Activated T-cell treated with anti-CD3 and anti-CD28 coated beads for 48 hours (primary cell): ENCODE data around the gene CHST11.

Experiments
- DNase-seq: peaks from one replicate; pipeline ENCODE4 v3.0.0-alpha.2; 2020; ENCODE audit warnings: low read depth

The CHST11 gene

DNA sequence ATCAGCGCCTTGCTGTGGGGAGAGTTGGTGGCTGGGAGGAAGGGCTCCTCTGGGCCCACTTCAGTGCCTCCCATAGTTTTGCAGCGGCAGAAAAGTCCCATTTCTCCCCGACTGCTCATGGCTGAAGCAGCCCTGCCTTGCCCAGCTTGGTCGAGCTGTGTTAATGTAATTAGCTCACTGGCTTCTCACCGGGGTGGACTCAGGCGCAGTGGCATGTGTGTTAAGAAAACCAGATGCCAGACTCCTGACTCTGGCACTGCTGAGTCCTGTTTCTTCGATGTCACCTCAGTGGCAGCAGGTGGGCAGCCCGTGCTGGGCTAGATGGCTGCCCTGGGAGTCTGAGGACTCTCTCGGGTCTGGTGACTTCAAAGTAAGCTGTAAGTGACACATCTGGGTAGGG is 47.4 kb downstream of the CHST11 start:
- DNase-seq: no peak

DNA sequence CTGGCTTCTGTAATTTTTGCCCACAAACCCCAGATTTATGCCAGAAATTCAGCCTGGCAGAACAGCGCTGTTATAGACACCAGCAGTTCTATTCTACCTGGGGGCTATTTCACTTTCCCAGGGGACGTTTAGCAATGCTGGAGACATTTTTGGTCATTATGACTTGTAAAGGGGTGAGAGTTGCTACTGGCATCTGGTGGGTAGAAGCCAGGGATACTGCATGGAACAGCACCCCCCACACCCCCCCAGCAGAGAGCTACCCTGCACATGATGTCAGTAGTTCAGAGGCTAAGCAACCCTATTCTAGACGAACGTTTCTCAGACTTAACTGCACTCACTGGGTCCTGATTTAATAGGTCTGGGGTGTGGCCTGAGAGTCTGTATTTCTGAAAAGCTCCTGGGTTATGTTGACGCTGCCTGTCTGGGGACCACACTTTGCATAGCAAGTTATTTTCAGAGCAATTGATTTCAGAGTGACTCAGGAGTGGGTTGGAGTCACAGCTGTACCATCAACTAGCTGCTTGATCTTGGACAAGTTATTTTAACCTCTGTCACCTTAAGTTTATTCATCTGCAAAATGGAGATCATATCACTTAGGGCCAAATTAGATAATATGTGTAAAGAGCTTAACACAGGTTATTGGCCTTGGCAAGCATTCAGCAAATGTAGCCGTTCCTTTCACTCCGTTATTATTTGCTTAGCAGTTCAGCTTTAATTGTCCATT is 48.5 kb downstream of the CHST11 start:
- no peak for DNase-seq

DNA sequence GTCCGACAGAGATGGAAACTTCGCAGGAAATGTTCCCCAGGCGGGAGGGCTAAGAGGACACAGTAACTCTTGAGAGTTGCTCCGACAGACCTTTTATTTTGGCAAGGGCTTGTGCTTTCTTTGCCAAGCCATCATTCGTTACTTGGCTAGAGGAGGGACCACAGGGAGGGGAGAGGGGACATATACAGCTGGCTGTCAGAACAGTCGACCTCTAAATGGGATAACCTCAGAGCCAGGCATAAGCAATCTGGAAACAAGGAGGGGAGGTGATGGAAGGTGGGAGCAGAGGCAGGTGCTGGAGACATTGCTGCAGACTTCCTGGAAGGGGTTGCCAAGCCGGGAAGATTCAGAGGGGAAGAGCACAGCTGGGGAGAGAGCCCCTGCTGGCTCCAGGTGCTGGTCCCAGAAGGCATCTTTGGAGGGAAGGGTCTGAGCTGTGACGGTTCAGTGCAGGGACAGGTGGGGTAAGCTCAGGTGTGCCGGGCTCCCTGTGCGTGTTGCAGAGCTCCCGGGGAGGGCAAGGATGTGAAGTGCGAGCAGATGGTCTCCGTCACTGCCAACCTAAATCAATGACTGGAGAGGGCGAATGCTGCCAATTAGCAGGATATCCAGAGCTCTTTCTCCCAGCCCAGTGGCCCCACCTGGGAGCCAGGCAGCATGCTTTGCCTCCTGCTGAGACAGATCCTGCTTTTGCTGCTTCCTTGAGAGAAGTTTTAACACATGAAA is 50.1 kb downstream of the CHST11 start:
- DNase-seq: no peak

DNA sequence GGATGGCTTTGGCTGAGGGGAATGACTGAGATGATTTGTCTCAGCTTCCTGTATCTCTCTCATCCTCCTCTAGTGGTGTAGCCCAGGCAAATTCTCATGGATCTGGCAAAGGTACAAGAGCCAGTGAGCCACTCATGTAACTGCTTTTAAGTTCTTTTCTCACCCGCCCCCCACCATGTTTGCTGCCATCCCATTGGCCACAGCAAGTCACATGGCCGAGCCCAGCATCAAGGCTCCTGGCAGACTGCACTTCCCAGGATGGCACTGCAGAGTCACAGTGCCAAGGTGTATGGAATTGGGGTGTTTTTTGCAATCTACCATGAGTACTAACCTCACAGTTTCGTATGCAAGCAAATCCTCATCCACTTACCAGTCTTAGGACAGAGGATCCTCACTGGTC is 50.9 kb downstream of the CHST11 start:
- DNase-seq: no peak

DNA sequence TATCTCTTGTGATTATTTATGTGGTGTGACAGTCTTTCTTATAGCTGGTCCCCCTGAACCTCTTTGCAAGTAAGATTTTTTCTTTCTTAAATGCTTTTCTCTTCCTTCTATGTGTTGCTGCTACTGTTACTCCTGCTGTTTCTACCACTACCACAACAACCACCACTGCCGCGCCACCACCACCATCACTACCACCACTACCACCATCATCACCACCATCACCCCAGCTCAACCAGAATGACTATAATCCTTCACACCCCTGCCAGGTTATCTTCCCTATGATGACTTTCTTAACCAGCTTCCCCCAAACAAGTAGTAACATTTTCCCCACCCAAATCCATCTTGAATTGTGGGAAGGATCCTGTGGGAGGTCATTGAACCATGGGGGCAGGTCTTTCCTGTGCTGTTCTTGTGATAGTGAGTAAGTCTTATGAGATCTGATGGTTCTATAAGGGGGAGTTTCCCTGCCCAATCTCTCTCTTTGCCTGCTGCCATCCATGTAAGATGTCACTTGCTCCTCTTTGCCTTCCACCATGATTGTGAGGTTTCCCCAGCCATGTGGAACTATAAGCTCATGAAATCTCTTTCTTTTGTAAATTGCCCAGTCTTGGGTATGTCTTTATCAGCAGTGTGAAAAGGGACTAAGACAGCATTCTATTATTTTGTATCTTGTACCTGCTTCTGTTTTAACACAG is 52.2 kb downstream of the CHST11 start:
- no peak for DNase-seq

DNA sequence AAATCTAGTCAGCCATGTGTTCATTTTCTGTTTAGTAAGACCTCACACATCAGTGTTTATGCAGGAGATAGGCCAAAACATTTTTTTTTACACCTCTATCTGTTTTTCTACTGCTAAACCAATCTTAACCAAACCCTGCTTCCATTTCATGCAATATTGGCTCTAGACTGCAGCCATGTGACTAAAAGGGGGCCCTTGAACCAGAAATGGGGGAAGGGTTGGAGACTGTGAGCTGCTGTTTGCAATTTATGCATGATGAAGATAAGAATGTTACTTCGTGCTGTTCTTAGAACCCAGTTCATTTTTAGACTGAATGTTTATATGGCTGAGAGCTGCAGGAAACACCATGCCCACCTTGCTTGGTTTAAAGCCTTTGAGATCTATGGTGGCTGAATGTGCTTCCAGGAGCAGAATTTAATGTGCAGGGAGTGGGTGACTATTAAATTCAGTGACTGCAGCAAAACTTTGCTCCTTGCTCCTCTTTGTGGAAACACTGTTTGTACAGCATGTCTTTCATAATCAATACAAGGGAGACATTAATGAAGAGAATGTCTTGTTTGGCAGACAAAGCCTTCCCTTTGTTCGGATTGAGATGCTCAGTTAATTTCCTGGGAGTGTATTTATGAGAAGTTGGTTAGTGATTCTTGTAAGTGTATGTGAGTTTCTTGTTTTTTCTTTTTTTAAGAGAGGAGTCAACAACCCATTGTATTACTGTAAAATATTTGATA is 53.6 kb downstream of the CHST11 start:
- DNase-seq: no peak

DNA sequence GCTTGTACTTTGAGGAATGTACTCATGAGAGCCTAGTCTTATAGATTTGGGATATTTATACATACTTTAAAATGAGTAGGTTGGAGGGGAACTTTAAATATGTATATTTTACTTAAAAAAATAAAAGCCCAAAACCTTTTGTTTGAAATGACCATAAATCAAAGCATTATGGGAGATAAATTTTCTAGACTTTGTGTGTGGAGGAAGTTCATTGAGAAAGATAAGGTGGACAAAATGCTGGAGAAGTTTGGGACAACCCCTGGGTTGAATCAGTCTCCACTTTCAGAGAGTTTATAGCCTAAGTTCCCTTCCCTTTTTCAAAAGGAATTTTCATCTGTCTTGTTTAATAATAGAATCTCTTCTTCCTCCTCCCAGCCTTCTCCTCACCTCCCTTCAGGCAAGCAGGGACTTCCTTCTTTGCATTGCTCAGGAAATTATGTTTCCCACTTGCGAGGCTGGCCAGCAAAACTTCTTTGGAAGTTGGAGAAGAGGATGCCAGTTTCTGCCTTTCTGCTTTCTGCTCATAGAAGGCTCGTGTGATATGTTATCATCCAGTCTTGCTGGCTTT is 54.2 kb downstream of the CHST11 start:
- DNase-seq: no peak

DNA sequence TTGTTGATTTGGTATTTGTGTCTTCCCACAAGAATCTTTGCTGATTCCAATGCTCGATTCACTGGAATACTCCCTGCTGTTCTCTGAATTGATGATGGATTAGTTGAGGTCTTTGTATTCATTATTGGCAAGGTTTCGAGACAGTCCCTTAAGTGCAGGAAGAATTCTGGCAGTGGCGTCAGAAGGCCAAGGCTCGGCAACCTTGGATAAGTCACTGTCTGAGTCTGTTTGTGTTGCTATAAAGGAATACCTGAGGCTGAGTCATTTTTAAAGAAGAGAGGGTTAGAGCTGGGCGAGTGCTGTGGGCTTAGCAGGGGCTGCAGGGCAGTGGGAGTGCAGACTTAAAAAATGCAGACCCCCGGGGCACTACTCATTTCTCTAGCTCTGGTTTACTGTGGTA is 56.9 kb downstream of the CHST11 start:
- DNase-seq: no peak

DNA sequence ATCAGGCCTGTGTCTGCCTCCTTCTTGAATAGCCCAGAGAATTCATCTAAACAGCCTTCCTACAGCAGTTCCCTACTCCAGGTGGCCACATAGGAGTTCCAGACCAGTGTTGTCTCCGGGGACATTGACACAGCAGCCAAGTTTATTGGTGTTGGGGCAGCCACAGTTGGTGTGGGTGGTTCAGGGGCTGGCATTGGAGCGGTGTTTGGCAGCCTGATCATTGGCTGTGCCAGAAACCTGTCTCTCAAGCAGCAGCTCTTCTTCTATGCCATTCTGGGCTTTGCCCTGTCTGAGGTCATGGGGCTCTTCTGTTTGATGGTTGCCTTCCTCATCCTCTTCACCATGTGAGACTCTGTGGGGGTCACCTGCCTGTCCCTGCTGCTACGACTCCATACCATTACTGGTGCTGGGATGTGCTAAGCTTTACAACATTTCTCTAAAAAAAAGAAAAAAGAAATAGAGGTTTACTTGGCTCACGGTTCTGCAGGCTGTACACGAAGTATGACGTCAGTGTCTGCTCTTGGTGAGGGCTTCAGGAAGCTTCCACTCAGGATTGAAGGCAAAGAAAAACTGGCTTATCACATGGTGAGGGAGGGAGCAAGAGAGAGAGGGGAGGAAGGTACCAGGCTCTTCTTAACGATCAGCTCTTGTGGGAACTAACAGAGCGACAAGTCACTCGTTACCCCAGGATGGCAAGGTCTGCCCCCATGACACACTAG is 57.5 kb downstream of the CHST11 start:
- DNase-seq: no peak

DNA sequence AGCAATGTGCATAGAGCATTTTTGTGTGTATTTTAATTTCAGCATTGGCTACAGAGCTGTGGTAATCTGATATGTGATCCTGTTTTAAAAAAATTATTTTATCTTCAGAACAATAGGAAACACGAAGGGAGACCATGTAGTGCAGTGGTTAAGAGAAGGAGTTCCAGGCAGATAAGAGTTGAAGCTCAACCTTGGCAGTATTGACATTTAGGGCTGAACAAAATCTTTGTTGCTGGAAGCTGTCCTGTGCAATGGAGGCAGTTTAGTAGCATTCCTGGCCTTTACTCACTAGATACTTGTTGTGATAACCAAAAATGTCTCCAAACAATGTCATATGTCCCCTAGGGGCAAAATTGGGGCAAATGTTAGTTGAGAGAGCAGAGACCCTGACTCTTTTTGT is 59.2 kb downstream of the CHST11 start:
- no peak for DNase-seq

DNA sequence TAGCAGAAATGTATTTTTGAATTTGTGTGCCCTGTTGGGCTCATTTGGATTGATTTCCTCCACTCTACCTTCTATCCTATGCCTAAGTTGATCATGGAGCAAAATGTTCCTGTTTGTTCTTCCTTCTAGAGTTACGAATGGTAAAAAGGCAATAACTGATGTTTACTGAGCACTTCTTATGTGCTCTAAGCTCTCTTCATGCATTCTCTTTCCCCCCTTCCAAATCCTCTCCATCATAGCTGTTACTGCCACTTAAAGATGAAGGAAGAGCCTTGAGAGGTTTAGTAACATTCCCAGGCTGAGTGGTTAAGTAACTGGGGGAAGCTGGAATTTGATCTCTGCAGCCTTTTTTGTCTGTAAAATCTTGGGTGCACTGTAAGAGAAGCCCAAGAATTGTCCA is 60.1 kb downstream of the CHST11 start:
- no peak for DNase-seq

DNA sequence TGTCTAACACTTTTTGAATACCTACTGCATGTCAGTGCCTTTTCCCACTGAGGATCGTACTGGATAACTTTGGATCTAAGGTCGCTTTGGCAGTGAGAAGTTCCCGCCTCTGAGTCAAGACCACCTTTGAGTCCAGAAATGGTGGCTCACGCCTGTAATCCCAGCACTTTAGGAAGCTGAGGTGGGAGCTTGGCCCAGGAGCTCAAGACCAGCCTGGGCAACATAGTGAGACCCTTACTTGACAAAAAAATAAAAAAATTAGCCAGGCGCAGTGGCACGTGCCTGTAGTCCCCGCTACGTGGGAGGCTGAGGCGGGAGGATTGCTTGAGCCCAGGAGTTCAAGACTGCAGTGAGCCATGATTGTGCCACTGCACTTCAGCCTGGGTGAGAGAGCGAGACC is 61.1 kb downstream of the CHST11 start:
- DNase-seq: no peak

DNA sequence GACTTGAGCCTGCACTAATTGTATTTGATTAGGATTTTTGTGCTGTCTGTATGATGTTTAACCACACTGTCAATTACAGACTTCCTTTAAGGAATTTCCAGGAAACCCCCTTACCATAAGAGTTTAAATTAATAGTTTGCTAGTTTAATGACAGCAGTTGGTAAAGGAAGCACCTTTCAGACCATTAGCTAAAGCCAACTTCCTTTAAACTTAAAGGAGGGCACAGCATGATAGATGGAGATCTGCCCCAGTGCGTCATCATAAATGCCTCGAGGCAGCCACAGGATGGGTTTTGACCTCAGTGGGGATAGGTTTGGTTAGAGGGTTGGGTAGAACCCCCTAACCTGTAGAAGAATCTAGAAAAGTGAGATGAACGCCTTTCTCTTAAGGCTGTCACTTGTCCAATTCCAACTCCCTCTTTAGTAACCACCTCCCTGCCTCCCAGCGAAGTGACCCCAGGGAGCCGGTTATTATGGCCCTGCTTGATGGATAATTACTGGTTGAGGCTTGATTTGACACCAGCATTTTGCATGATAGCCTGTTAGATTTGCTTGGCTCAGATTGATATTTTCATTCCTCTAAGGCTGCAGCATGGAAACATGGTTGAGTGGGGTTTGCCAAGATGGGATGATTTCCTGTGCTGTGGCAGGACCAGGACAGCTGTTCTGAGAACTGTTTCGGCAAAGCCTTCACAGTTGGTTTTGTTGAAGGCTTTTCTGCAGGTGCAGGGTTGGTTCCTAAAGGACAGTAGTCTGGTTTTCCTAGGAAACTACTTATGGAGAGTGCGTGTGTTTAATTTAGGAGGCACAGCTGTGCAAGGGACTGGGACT is 62.7 kb downstream of the CHST11 start:
- DNase-seq: no peak

DNA sequence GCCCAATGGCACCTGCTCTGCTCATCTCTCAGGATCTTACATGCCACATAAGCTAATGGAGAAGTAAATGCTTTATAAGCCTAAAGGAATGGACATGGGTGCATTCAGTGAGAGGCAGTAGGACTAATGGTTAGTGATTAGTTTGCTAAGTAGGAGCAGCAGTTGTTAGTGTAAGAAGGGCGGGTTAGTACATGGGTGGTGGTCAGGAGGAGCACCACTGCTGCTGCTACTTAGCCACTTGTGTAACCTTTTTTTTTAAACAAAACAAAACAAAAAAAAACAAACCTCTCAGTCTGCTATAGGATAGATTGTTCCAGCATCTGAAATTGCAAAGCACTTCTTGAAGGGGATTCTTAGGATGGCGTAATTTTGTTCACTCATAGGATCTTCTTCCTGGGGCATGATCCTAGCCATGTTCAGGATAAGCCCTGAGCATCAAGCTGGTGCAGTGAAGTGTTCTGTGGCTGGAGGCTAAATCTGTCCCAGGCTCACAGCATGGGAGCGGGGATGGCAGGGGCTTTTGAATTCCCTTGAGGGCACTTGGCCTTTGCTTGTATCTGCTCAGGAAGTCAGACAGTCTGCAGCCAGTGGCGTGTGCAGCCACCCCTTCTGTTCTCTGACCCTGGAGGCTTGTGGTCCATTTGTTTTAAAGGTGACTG is 63.6 kb downstream of the CHST11 start:
- DNase-seq: no peak

DNA sequence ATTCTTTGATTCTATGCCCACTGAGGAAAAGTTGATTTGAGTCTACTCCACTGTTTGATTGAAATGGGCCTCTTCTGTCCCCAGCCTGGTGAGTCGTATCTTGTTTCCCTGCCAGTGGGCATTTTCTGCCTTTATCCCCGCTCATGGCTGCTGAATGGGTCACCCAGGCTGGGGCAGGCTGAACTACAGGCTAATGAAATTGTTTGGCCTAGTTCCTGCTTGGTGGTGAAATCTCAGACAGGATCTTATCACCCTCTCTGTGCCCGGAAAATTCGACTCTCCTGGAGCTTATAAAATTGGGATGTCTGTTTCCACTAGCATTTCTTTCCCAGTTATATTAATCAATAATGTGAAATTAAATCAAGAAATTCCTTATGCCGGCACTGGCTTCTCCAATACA is 65.0 kb downstream of the CHST11 start:
- no peak for DNase-seq

DNA sequence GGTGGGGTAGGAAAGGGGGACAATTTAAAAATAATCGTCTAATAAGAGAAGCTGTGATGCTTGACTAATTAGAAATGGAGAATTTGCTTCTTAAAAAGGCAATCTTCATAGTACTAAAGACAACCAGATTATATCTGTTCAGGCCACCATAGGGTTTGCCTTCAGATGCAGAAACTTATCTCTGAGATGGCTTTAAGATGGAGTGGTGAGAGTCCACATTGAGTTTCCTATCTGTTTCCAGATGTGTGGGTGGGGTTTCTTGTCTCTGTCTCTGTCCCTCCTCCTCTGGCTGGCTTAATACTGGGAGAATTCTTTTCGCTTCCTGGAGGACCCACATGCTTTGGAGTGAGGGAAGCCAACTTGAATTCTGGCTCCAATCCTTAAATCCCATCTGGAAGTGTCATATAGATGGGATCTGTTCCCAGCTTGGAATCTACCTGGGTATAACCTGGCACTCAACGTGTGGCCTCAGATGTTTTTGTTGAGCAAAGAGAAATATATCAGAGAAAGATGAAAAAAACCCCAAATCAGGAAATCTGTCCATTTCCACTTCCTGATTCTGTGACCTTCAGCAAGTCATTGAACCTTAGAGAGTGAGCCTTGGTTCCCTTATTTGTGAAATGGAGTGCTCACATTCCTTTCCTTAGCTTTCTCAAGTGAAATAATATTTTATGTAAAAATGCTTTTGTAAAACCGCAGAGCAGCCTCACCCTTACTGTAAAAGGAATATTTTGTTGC is 66.4 kb downstream of the CHST11 start:
- DNase-seq: no peak

DNA sequence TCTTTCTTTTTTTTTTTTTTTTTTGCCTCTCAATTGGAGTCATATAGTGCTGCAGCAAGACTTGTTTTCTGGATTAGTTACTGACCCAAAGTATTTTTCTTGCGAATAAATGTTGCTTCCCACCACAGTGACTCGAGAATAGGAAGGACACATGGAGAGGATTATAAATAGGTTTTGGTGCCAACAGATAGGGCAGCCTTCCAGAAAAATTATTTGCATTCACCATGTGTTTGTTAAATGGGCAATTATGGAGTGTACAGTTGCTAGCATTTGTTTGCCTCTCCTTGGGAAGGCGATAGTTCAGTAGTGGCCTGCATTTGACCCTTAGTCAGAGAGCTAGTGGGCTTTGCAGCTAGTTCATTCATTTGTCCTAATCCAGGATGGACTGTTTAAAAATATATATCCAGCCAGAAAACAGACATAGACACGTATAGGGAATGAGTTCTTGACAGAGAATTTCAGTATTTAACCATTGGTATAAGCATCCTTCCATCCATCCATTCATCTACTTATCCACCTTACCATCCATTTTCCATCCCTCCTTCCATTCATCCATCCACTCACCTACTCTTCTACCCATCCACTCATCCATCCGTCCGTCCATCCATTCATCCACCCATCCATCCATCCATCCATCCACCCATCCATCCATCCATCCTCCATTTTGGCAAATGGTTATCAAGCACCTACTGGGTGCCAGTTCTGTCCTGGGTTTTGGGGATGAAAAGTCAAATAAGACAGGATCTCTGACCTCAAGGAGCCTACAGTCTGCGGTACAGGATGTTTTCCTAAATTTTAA is 67.5 kb downstream of the CHST11 start:
- DNase-seq: no peak

DNA sequence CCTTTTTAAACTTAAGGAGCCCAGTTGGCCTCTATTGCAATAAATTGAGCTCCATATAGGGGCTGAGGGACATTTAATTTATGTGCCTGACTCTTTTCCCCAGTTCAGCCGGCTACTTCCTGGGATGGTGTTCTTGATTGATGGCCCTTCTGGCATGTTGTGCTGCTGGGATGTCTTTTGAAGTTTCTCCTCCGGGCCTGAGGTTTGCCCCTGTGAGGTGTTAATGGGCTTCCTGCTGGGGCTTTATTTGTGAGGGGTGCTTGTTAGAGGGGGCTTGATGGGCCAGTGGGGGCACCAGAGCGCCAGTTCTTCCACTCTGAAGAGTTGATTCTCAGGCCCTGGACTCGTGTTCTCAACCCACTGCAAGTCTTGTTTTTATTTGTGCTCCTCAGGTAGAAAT is 69.6 kb downstream of the CHST11 start:
- DNase-seq: no peak

DNA sequence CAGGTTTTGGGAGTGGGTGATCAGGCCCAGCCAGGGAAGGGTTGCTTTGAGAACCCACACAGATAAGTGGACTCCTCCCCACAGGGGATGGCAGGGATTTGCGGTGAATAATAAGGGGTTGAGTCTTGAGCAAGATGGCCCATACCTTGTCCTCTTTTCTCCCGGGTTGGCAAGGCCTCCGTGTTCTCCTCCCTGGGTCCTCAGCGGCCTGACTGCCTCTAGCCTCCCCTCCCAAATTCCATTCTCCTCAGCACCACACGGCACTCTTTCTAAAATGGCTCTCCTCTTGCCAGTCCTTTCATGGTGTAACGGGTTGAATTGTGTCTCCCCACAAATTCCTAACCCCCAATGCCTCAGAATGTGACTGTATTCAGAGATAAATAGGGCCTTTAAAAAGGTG is 70.0 kb downstream of the CHST11 start:
- no peak for DNase-seq
